Measurements from ENCODE around the gene LBH. TPM values are rescaled to one million over a fixed set of nuclear protein-coding genes. Genes with fewer than 3 reads are reported as not detected.
A peak's percentile ranks its signal among the peaks of the same experiment; 100 is the strongest.

LBH gene
- total and polyA plus RNA-seq, 8 donors, result 6.6 to 39.8 (median 17.0) TPM

- intact Hi-C loops (cut with DNase I; ENCODE audit: low total_unique reads), result no loop called here
- Histone ChIP-seq H3K27me3 (no peaks in the 10 kb centered on the region), H3K36me3 (peaks cover 0 to 28% (median 10%) of the 10 kb centered on the region in 4 donors), H3K27ac (peak overlapping the region; percentile 8 to 93 (median 68)), H3K4me1 (peaks cover 6 to 57% (median 35%) of the 10 kb centered on the region in 4 donors), H3K4me3 (no peak overlapping the region), H3K9me3 (no peaks in the 10 kb centered on the region)
- 70 to 80% (median 76%) methylated on average over 12 of the region's 12 CpGs for WGBS, 5 donors
- DNase-seq, result no peak
- TF ChIP-seq EP300 (IDR thresholded peaks at IDR 0.05), result no peak
- TF ChIP-seq POLR2A (IDR thresholded peaks at IDR 0.05), result no peak
- TF ChIP-seq CTCF (IDR thresholded peaks at IDR 0.05), result no peak
- TF ChIP-seq POLR2AphosphoS5 (IDR thresholded peaks at IDR 0.05), result no peak
Observed at GRCh38 chr2:30239986-30240752, 8.8 kb downstream of the LBH start.

- no peak for DNase-seq
- no peak for TF ChIP-seq CTCF (IDR thresholded peaks at IDR 0.05)
- Histone ChIP-seq H3K4me1 (peaks cover 10 to 33% (median 23%) of the 10 kb centered on the region in 4 donors), H3K27me3 (no peaks in the 10 kb centered on the region), H3K36me3 (peaks cover 0 to 16% (median 0%) of the 10 kb centered on the region in 4 donors), H3K27ac (no peak overlapping the region), H3K4me3 (no peak overlapping the region), H3K9me3 (no peaks in the 10 kb centered on the region)
- intact Hi-C loops (cut with DNase I; ENCODE audit: low total_unique reads), result no loop called here
- WGBS, 5 donors, result 93 to 98% (median 93%) methylated on average over 3 of the region's 3 CpGs
Observed at GRCh38 chr2:30243231-30243630, 11.9 kb downstream of the LBH start.

GRCh38 chr2:30245364-30245763 is 14.0 kb downstream of the LBH start:
- H3K4me3 ChIP-seq, result no peak overlapping the region
- peaks cover 2 to 18% (median 12%) of the 10 kb centered on the region in 4 donors for H3K4me1 ChIP-seq
- intact Hi-C loops (cut with DNase I; ENCODE audit: low total_unique reads), result no loop called here
- peaks cover 0 to 7% (median 0%) of the 10 kb centered on the region in 4 donors for H3K36me3 ChIP-seq
- DNase-seq, result no peak
- H3K27me3 ChIP-seq, result no peaks in the 10 kb centered on the region
- H3K9me3 ChIP-seq, result no peaks in the 10 kb centered on the region
- TF ChIP-seq POLR2A (IDR thresholded peaks at IDR 0.05), result no peak
- TF ChIP-seq POLR2AphosphoS5 (IDR thresholded peaks at IDR 0.05), result no peak
- TF ChIP-seq EP300 (IDR thresholded peaks at IDR 0.05), result no peak
- TF ChIP-seq CTCF (IDR thresholded peaks at IDR 0.05), result no peak
- 83 to 94% (median 88%) methylated on average over 5 of the region's 5 CpGs for WGBS, 5 donors
- H3K27ac ChIP-seq, result no peak overlapping the region

- Histone ChIP-seq H3K4me3 (no peak overlapping the region), H3K9me3 (no peaks in the 10 kb centered on the region), H3K27me3 (no peaks in the 10 kb centered on the region), H3K4me1 (peaks cover 21 to 45% (median 31%) of the 10 kb centered on the region in 4 donors), H3K27ac (no peak overlapping the region), H3K36me3 (no peaks in the 10 kb centered on the region)
- DNase-seq, result no peak
- TF ChIP-seq POLR2A (IDR thresholded peaks at IDR 0.05) (no peak), POLR2AphosphoS5 (IDR thresholded peaks at IDR 0.05) (no peak), CTCF (IDR thresholded peaks at IDR 0.05) (no peak)
- 66 to 88% (median 80%) methylated on average over 2 of the region's 2 CpGs for WGBS, 5 donors
- intact Hi-C loops (cut with DNase I; ENCODE audit: low total_unique reads), result no loop called here
Observed at GRCh38 chr2:30248791-30249190, 17.5 kb downstream of the LBH start.
